H1 (cell line): ENCODE data around the gene CRYBG1. TPM values are rescaled to one million over a fixed set of nuclear protein-coding genes. Genes with fewer than 3 reads are reported as not detected.

Experiments used
- GABPA ChIP-seq: IDR thresholded peaks from 2 replicates; pipeline ENCODE4 v1.6.1; 2011; ENCODE audit warnings: mild to moderate bottlenecking, low read length, moderate library complexity, borderline replicate concordance; ENCODE audit not compliant: insufficient read depth
- polyA plus RNA-seq, 7 experiments: library from polyadenylated mRNA; depleted of rRNA in 3 of 7; stranded (reverse) in 5 of 7; unstranded in 2 of 7; fragments of >200 nt in 5 of 7; fragments of 200-250 nt in 2 of 7; gene quantifications; 1 replicate in 5 of 7; 2 replicates in 1 of 7; 4 replicates in 1 of 7; pipeline versions ENCODE4 v1.2.1 to v1.2.3, GENCODE V29; 2011 to 2013; ENCODE audit warnings: missing spikeins in 2 of 7, mixed read lengths in 2 of 7
- total RNA-seq: library from RNA; stranded (reverse); fragmentation: NEBNext Ultra II Directional; extraction: Animal tissue kit (Norgen Biotek cat#: 25700); gene quantifications from 2 replicates; pipeline ENCODE4 v1.2.1, GENCODE V29; 2021

Gene CRYBG1
- total and polyA plus RNA-seq, 2 of the 8 experiments (the other 6 are each of a cell fraction or from before 2014, with no cell fraction given), result 2.2 to 11.6 TPM

GRCh38 chr6:106540432-106540831 is 179.9 kb downstream of the CRYBG1 start (continued):
- no peak for TF ChIP-seq GABPA
